ENCODE results near the gene RPS27L.

RPS27L gene

GRCh38 chr15:63121382-63122001, 35.8 kb downstream of the RPS27L start, which contains the start of gene LACTB:
LACTB (plus strand) TSS chr15:63121861; CDS start chr15:63121872, 11 bp downstream.
- peak within 1 kb of the TSS; percentile 72 for H3K4me2 ChIP-seq (ENCODE audit: low read length)
- H2AFZ ChIP-seq (ENCODE audit: low read depth, low read length), result peak within 1 kb of the TSS; percentile 87
- H4K20me1 ChIP-seq (ENCODE audit: insufficient read depth, low read length), result no peaks in the 10 kb centered on the region
- peaks cover 16% of the 10 kb centered on the region for H3K9me3 ChIP-seq (ENCODE audit: insufficient read depth, low read length)
- H3K4me3 ChIP-seq (ENCODE audit: low read length), result peak within 1 kb of the TSS; percentile 81
- peak within 1 kb of the TSS; percentile 71 for H3K9ac ChIP-seq (ENCODE audit: low read length)
- peak within 1 kb of the TSS; percentile 59 for H3K27ac ChIP-seq (ENCODE audit: low read length)
- H3K79me2 ChIP-seq (ENCODE audit: low read length), result 0 out of 2 replicates have a peak, but pooled peaks cover 2% of the 10 kb centered on the region
- no peaks in the 10 kb centered on the region for H3K36me3 ChIP-seq (replicated peaks; ENCODE audit: low read depth, low read length)
- no peaks in the 10 kb centered on the region for H3K27me3 ChIP-seq (ENCODE audit: low read depth, low read length)
- H3K4me1 ChIP-seq (ENCODE audit: low read length), result peaks cover 6% of the 10 kb centered on the region
- TF ChIP-seq CTCF (IDR thresholded peaks at IDR 0.05; ENCODE audit: low read depth, low read length), result no peak
- no peak for TF ChIP-seq EZH2phosphoT487 (IDR thresholded peaks at IDR 0.05; ENCODE audit: low read depth)

GRCh38 chr15:63118854-63119253, 38.4 kb downstream of the RPS27L start:
- Histone ChIP-seq H3K27ac (ENCODE audit: low read length) (no peak overlapping the region), H3K4me2 (ENCODE audit: low read length) (no peak overlapping the region), H3K9ac (ENCODE audit: low read length) (no peak overlapping the region), H3K36me3 (replicated peaks; ENCODE audit: low read depth, low read length) (no peaks in the 10 kb centered on the region), H3K79me2 (ENCODE audit: low read length) (0 out of 2 replicates have a peak, but pooled peaks cover 2% of the 10 kb centered on the region), H3K4me1 (ENCODE audit: low read length) (peaks cover 6% of the 10 kb centered on the region), H4K20me1 (ENCODE audit: insufficient read depth, low read length) (no peaks in the 10 kb centered on the region), H2AFZ (ENCODE audit: low read depth, low read length) (no peak overlapping the region), H3K4me3 (ENCODE audit: low read length) (no peak overlapping the region), H3K27me3 (ENCODE audit: low read depth, low read length) (no peaks in the 10 kb centered on the region), H3K9me3 (ENCODE audit: insufficient read depth, low read length) (peaks cover 16% of the 10 kb centered on the region)
- TF ChIP-seq CTCF (IDR thresholded peaks at IDR 0.05; ENCODE audit: low read depth, low read length) (no peak), EZH2phosphoT487 (IDR thresholded peaks at IDR 0.05; ENCODE audit: low read depth) (no peak)

GRCh38 chr15:63114465-63114864, 42.8 kb downstream of the RPS27L start:
- Histone ChIP-seq H3K4me2 (ENCODE audit: low read length) (no peak overlapping the region), H3K4me1 (ENCODE audit: low read length) (no peaks in the 10 kb centered on the region), H3K36me3 (replicated peaks; ENCODE audit: low read depth, low read length) (no peaks in the 10 kb centered on the region), H3K79me2 (ENCODE audit: low read length) (no peaks in the 10 kb centered on the region), H3K27ac (ENCODE audit: low read length) (no peak overlapping the region), H3K4me3 (ENCODE audit: low read length) (no peak overlapping the region), H4K20me1 (ENCODE audit: insufficient read depth, low read length) (no peaks in the 10 kb centered on the region), H3K9me3 (ENCODE audit: insufficient read depth, low read length) (peaks cover 6% of the 10 kb centered on the region), H3K9ac (ENCODE audit: low read length) (no peak overlapping the region), H3K27me3 (ENCODE audit: low read depth, low read length) (no peaks in the 10 kb centered on the region), H2AFZ (ENCODE audit: low read depth, low read length) (no peak overlapping the region)
- no peak for TF ChIP-seq CTCF (IDR thresholded peaks at IDR 0.05; ENCODE audit: low read depth, low read length)
- no peak for TF ChIP-seq EZH2phosphoT487 (IDR thresholded peaks at IDR 0.05; ENCODE audit: low read depth)

- no peak overlapping the region for H3K4me3 ChIP-seq (ENCODE audit: low read length)
- no peaks in the 10 kb centered on the region; the same call in 1 of the 2 replicates for H3K27me3 ChIP-seq (ENCODE audit: low read depth, low read length)
- H3K36me3 ChIP-seq (replicated peaks; ENCODE audit: low read depth, low read length), result no peaks in the 10 kb centered on the region
- H2AFZ ChIP-seq (ENCODE audit: low read depth, low read length), result no peak overlapping the region
- no peaks in the 10 kb centered on the region for H4K20me1 ChIP-seq (ENCODE audit: insufficient read depth, low read length)
- H3K4me2 ChIP-seq (ENCODE audit: low read length), result no peak overlapping the region
- no peak for TF ChIP-seq CTCF (IDR thresholded peaks at IDR 0.05; ENCODE audit: low read depth, low read length)
- no peak for TF ChIP-seq EZH2phosphoT487 (IDR thresholded peaks at IDR 0.05; ENCODE audit: low read depth)
- H3K4me1 ChIP-seq (ENCODE audit: low read length), result no peaks in the 10 kb centered on the region
- no peaks in the 10 kb centered on the region for H3K79me2 ChIP-seq (ENCODE audit: low read length)
- H3K9me3 ChIP-seq (ENCODE audit: insufficient read depth, low read length), result no peaks in the 10 kb centered on the region
- H3K27ac ChIP-seq (ENCODE audit: low read length), result no peak overlapping the region
- H3K9ac ChIP-seq (ENCODE audit: low read length), result no peak overlapping the region
Observed at GRCh38 chr15:63112871-63113270, 44.4 kb downstream of the RPS27L start.
